DMS114 treated with DMSO at 0.1 percent for 48 hours (cell line): ENCODE results near the gene C11orf42.

Source experiments
- DNase-seq: peaks from one replicate; lab custom pipeline; 2025; ENCODE audit not compliant: unreplicated experiment; lab: John Stamatoyannopoulos, UW

Gene C11orf42, protein sequence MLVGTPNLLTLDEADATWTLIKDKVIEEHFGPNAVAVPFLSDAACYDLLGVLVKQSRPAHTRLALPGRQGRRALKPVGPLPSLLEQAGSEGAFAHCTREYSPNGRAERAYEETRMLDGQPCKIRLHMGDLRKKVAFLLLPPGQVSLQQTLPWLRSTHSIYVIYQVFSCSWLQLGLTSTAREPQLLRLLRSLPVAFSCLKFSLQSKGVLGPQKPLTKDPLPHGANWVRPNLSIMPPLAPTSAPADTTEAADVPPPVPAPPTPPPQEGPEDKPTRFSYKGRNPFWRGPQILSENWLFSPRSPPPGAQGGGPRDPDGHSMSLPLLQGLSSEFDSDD

DNA sequence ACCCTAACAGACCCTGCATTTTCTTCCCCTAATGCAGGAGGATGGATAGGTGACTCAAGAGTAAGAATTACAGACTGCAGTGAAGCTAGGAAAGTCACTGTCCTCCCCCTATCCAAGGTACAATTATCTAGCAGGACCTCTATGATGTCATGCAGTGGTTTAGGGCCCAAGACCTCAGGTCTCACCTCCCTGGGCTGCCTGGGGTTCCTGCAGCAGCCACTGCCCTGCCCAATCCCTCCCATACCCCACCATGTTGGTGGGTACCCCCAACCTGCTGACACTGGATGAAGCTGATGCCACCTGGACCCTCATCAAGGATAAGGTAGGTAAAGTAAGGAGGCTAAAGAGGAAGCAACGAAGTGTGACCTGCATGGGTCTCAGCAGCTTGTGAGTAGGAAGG lies at the start of gene C11orf42:
C11orf42 (plus strand) TSS at position 192 of the 400 bp plus-strand sequence; CDS start at position 251, 59 bp downstream.
- DNase-seq = no peak

- no peak for DNase-seq
These were observed 48.6 kb upstream of the C11orf42 start for GRCh38 chr11:6156628-6157359.

DNA sequence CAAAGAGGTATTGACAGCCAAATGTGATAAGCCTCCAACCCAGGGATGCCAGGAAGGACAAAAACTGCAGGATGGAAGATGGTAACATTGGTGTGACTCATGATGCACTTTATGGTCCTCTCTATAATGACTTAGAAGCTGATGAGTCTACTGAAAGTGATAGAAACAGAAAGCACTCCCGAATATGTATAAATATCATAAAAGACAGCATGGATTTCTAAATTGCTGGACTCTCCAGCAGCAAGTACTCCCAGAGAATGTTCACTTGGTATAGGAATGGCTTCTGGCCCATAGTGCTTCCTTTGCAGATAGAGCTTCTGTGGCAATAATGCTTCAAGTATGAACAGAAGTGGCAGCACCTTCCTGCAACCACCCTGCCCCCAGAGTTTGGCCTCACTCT lies 35.1 kb upstream of the C11orf42 start, which contains the start of gene OR52B2:
OR52B2 (minus strand) TSS at position 101 of the 400 bp plus-strand sequence; CDS start at position 101, 0 bp downstream.
- no peak for DNase-seq

DNA sequence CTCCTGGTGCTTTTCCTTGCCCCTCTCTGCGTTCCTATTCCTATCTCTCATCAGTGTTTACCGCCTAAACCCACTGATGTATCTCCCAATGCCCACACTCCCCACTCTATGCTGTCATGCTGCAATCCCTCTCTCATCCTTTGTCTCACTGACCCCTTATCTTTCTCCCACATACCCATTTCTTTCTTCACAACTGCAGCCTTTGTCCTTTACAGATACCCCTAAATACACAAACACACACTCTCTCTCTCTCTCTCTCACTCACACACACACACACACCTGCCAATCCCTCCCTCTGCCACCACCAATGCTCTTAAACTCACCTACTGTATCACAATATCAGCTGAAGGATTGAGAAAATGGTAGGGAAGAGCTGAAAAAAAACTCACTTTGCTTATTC lies 29.9 kb upstream of the C11orf42 start:
- DNase-seq = no peak

GRCh38 chr11:6191742-6192141 lies 13.6 kb upstream of the C11orf42 start:
- no peak for DNase-seq

DNA sequence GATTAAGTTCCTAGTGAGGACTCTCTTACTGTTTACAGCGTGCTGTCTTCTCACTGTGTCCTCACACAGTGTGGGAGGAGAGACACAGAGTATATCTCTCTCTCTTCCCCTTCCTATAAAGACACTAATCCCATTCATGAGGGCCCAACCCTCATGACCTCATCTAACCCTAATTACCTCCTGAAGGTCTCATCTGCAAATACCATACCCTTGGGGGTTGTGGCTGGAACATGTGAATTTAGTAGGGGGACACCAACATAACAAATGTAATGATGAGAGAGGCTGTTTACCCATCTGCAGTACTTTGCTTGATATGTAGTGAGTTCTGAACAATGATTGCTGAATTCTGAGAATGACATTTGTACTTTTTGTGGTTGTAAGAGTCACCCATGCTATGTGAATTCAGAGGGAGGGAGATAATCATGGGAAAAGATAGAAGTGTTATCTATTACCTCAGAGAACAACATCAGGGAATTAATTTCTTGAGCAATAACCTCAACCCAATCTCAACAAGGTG lies 11.2 kb upstream of the C11orf42 start:
- DNase-seq = no peak

DNA sequence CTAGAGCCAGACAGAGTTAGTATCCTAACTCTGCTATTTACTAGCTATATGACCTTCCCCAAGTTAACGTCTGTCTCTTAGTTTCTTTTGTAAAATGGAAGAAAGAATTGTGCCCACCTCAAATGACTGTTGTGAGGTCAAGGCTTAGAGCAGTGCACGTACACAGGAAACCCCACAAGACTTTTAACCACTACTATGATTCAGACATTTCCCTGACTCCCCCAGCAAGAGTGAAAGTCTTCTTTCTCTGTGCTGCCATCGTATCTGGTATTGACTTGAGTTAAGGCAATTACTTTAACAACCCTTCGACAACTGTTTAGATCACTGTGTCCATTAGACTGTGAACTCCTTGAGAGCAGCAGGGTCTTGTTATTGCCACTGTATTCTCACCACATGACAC lies 9.0 kb upstream of the C11orf42 start:
- no peak for DNase-seq

GRCh38 chr11:6197466-6198200 lies 7.7 kb upstream of the C11orf42 start:
- no peak for DNase-seq

DNA sequence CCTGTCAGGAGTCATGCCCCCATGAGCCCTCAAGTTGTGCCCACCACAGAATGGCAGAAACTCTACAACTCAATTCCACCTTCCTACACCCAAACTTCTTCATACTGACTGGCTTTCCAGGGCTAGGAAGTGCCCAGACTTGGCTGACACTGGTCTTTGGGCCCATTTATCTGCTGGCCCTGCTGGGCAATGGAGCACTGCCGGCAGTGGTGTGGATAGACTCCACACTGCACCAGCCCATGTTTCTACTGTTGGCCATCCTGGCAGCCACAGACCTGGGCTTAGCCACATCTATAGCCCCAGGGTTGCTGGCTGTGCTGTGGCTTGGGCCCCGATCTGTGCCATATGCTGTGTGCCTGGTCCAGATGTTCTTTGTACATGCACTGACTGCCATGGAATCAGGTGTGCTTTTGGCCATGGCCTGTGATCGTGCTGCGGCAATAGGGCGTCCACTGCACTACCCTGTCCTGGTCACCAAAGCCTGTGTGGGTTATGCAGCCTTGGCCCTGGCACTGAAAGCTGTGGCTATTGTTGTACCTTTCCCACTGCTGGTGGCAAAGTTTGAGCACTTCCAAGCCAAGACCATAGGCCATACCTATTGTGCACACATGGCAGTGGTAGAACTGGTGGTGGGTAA lies 6.1 kb upstream of the C11orf42 start, which contains the start of gene OR52W1:
OR52W1 (plus strand) TSS at position 51 of the 637 bp plus-strand sequence; CDS start at position 51, 0 bp downstream.
- no peak for DNase-seq

DNA sequence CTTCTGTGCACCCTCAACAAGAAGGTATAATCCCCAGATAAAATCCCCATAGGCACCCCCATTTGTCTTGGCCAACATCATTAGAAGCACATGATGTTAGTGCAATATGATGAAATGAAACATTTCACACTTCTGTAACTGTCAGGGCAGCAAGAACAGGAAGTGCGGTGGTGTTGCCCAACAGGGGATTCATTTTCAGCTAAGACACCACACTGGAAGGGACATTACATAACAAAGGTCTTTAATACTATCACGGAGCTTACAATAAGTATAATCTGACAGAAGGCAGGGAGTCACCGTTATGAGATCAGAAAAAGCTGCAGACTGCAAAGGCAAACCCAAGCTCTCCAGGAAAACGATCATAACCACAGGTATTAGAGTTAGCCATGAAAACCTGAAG lies 4.4 kb upstream of the C11orf42 start:
- DNase-seq = no peak

GRCh38 chr11:6201481-6201880 lies 3.9 kb upstream of the C11orf42 start:
- no peak for DNase-seq

DNA sequence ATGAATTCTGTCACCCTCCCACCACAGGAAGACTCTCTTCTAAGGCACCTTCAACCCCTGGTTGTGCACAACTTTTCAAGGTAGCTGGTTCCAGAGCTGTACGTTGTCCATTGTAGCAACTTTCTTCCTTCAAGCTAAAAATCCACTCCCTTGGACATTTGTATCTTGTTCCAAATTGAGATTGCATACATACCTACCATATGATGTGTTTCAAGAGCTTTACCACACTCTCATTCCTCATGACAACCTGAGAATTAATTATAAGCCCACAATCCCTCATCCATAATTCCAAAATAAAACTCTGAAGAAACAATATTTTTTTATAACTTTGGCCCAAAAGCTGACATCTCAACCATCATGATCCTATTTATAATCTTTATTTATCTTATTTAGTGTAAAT lies 3.3 kb upstream of the C11orf42 start:
- no peak for DNase-seq

DNA sequence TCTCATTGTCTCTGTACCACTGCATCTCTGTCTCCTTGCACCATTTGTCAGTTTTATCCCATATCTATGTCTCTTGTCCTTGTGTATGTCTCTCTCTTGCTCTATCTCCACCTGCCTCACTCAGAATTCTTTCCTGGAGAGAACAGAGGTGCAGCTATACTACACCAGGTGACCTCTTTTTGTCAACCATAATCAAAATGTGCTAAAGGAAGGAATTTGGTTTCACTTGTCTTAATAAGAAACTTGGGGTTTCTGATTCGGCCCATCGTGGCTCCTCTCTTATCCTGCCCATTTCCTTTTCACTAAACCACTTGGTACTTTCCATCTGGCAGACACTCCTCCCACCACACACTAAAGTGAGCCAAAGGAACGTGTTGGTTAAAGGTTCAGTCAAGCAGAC lies 2.0 kb upstream of the C11orf42 start:
- DNase-seq = no peak

GRCh38 chr11:6204706-6205105 lies 651 bp upstream of the C11orf42 start:
- DNase-seq = no peak

GRCh38 chr11:6206456-6207180 lies 1.3 kb downstream of the C11orf42 start:
- no peak for DNase-seq

DNA sequence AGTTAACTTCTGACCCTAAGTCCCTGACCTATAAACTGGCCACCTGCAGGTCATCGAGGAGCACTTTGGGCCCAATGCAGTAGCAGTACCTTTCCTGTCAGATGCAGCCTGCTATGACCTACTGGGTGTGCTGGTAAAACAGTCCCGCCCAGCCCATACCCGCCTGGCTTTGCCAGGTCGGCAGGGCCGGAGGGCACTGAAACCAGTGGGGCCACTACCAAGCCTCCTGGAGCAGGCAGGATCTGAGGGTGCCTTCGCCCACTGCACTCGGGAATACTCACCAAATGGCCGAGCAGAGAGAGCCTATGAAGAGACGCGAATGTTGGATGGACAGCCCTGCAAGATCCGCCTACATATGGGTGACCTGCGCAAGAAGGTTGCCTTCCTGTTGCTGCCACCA lies 4.4 kb downstream of the C11orf42 start:
- DNase-seq = no peak

- no peak for DNase-seq
These were observed 5.1 kb downstream of the C11orf42 start for GRCh38 chr11:6210274-6210955.

- DNase-seq = no peak
These were observed 9.2 kb downstream of the C11orf42 start for GRCh38 chr11:6214530-6214929.

DNA sequence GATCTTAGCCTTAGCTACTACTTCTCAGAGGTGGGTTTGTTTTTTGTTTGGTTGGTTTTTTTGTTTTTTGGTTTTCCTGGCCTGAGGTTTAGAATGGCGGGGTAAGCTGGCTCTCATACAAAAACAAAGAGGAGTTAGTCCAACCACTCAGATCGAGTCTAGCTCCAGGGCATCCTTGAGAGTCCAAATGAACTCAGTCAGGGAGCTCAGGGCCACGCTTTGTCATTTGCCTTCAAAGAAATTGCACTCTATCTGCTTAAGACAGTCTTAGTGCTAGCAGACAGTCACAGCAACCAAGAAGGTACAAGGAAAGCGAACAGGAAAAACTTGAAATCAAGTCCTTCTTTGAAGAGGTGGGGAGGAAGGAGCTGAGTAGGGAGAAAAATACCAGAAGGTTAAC lies 11.1 kb downstream of the C11orf42 start:
- DNase-seq = no peak

GRCh38 chr11:6217722-6218121 lies 12.4 kb downstream of the C11orf42 start:
- DNase-seq = no peak
